Upper lobe of left lung (tissue), 6 donors: Measurements from ENCODE around the gene AFF4. TPM values are rescaled to one million over a fixed set of nuclear protein-coding genes. Genes with fewer than 3 reads are reported as not detected.
A peak's percentile ranks its signal among the peaks of the same experiment; 100 is the strongest.
"Not testable (repeated sequence)": the region's sequence is repeated elsewhere in the genome, so short reads cannot be mapped to it uniquely, and the experiment has no call there.

Experiments used
- ATAC-seq, 2 donors: fragments of 200-7000 bp; cut with Tn5 transposase; one replicate each; pipeline ENCODE4 v1.9.1; 2022; ENCODE audit warnings: mild to moderate bottlenecking in 2 of 2, moderate library complexity in 2 of 2; ENCODE audit not compliant: low FRiP score in 2 of 2
- DNase-seq, 2 donors: peaks; one replicate each; pipeline ENCODE4 v3.0.0-alpha.2; 2019 to 2020
- H3K27ac ChIP-seq, 4 donors: fragments of 200-600 bp; sonication (generic); one replicate each; pipeline ENCODE4 v1.5.1; 2016 to 2019
- H3K27me3 ChIP-seq, 4 donors: fragments of 200-600 bp; sonication (generic); one replicate each; pipeline ENCODE4 v1.5.1; 2017 to 2019
- H3K36me3 ChIP-seq, 4 donors: fragments of 200-600 bp; sonication (generic); one replicate each; pipeline ENCODE4 v1.5.1; 2016 to 2019
- H3K4me1 ChIP-seq, 4 donors: fragments of 200-600 bp; sonication (generic); one replicate each; pipeline ENCODE4 v1.5.1; 2018 to 2019
- H3K4me3 ChIP-seq, 4 donors: fragments of 200-600 bp; sonication (generic); one replicate each; pipeline ENCODE4 v1.5.1; 2017 to 2019; ENCODE audit warnings: mild to moderate bottlenecking in 2 of 4, moderate library complexity in 1 of 4
- H3K9me3 ChIP-seq, 4 donors: fragments of 200-600 bp; sonication (generic); one replicate each; pipeline ENCODE4 v1.5.1; 2018 to 2019
- EP300 ChIP-seq, 4 donors: sonication (generic); formaldehyde crosslinking; IDR thresholded peaks; one replicate each; pipeline ENCODE4 v1.5.1; 2017; ENCODE audit warnings: antibody characterized with exemption in 4 of 4, control low read depth in 2 of 4
- POLR2A ChIP-seq, 4 donors: fragments of 450-650 bp; IDR thresholded peaks; one replicate each; pipeline ENCODE4 v1.5.1; 2016 to 2017; ENCODE audit warnings: antibody characterized with exemption in 4 of 4, mild to moderate bottlenecking in 2 of 4
- POLR2AphosphoS5 ChIP-seq, 2 donors: sonication (generic); formaldehyde crosslinking; IDR thresholded peaks; one replicate each; pipeline ENCODE4 v1.5.1; 2017; ENCODE audit warnings: antibody characterized with exemption in 2 of 2
- WGBS, 2 donors: methylation state at CpG; one replicate each; pipeline ENCODE4 v1.1.5; 2017 to 2018; 5-methylcytosine and 5-hydroxymethylcytosine counted together
- total RNA-seq, 6 donors: library from RNA; depleted of rRNA in 4 of 6; stranded (reverse); fragments of >200 nt in 4 of 6; gene quantifications; one replicate each; pipeline versions ENCODE4 v1.1.0 to v1.2.1, GENCODE V29; 2016 to 2021
- TF ChIP-seq, protein P1 (sequence below), 6 experiments: fragments of 450-650 bp in 4 of 6; fragments of 200-600 bp in 2 of 6; sonication (generic) in 2 of 6; IDR thresholded peaks; one replicate each; pipeline ENCODE4 v1.5.1; 2016 to 2019; ENCODE audit warnings: antibody characterized with exemption in 6 of 6
- donor health status: DM: no; HTN: no; CAD: no; lungs with moderate emphysema.
- donor health status: DM: no; HTN: yes; CAD: no; lungs with severe emphysema.

The AFF4 gene
- total RNA-seq, 6 donors from 2014 or later, result 60.8 to 94.5 (median 72.8) TPM

DNA sequence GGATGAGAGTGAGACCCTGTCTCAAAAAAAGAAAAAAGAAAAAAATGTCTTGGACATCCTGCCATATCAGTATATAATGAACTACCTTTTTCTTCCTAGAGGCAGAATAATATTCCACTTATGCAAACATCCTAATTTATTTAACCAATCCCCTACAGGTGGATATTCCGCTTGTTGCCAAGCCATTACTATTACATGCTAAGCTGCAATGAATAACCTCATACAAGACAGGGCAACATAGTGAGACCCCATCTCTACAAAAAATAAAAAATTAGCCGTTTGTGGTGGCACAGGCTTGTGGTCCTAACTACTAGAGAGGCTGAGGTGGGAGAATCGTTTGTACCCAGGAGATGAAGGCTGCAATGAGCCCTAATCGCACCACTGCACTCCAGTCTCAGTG lies 1.7 kb upstream of the AFF4 start:
- Histone ChIP-seq H3K27me3 (no peaks in the 10 kb centered on the region), H3K36me3 (no peaks in the 10 kb centered on the region), H3K4me3 (no peak overlapping the region), H3K9me3 (no peaks in the 10 kb centered on the region), H3K4me1 (peaks cover 11 to 23% (median 21%) of the 10 kb centered on the region in 4 donors), H3K27ac (no peak overlapping the region)
- DNase-seq (no peak), ATAC-seq (no peak)
- TF ChIP-seq POLR2A (IDR thresholded peaks at IDR 0.05) (no peak), EP300 (IDR thresholded peaks at IDR 0.05) (no peak), POLR2AphosphoS5 (IDR thresholded peaks at IDR 0.05) (no peak)
- TF ChIP-seq, protein P1, sequence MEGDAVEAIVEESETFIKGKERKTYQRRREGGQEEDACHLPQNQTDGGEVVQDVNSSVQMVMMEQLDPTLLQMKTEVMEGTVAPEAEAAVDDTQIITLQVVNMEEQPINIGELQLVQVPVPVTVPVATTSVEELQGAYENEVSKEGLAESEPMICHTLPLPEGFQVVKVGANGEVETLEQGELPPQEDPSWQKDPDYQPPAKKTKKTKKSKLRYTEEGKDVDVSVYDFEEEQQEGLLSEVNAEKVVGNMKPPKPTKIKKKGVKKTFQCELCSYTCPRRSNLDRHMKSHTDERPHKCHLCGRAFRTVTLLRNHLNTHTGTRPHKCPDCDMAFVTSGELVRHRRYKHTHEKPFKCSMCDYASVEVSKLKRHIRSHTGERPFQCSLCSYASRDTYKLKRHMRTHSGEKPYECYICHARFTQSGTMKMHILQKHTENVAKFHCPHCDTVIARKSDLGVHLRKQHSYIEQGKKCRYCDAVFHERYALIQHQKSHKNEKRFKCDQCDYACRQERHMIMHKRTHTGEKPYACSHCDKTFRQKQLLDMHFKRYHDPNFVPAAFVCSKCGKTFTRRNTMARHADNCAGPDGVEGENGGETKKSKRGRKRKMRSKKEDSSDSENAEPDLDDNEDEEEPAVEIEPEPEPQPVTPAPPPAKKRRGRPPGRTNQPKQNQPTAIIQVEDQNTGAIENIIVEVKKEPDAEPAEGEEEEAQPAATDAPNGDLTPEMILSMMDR (IDR thresholded peaks at IDR 0.05), result no peak
- 93 to 98% methylated on average over 4 of the region's 4 CpGs for WGBS, 2 donors

DNA sequence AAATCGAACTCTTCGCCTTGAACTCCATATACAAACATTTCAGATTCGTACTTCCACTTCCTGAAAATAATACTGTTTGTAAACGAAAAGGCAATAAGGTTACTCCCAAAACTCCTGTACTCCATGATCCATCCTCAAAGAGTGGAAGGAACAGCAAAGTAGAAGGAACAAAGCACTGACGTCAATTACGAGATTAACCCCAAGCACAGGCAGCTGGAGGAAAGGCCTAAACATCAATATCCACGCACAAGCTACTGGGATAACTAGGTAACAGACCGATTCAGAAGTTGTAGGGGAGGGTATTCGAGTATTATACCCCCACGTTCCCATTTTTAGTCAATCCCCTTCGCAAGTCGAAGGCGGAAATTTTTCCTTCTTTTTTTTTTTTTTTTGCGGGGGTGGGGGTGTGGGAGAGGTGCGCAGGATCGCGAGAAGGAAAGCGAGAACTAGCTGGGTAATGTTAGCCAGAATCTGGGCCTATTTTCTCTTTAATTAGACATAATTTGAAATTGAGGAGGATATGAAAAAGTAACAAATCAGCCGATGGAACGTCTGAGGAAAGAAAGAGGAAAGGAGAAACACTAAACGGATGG lies 909 bp downstream of the AFF4 start:
- WGBS, 2 donors, result 0% methylated on average over 21 of the region's 21 CpGs
- ATAC-seq (peak in 1 of 2 donors; percentile 60), DNase-seq (no peak)
- no peaks in the 10 kb centered on the region for H3K36me3 ChIP-seq
- peak in 1 of 4 donors; percentile 34 for TF ChIP-seq EP300 (IDR thresholded peaks at IDR 0.05)
- peak in 1 of 2 donors; percentile 53 for TF ChIP-seq POLR2AphosphoS5 (IDR thresholded peaks at IDR 0.05)
- TF ChIP-seq POLR2A (IDR thresholded peaks at IDR 0.05), result peak in 1 of 4 donors; percentile 40
- TF ChIP-seq, protein P1 (IDR thresholded peaks at IDR 0.05), result no peak
- peaks cover 15 to 36% (median 24%) of the 10 kb centered on the region in 4 donors for H3K4me1 ChIP-seq
- H3K4me3 ChIP-seq, result peak overlapping the region; percentile 73 to 88 (median 86)
- H3K27ac ChIP-seq, result peak overlapping the region; percentile 98 to 100 (median 99)
- H3K9me3 ChIP-seq, result no peaks in the 10 kb centered on the region
- H3K27me3 ChIP-seq, result no peaks in the 10 kb centered on the region

DNA sequence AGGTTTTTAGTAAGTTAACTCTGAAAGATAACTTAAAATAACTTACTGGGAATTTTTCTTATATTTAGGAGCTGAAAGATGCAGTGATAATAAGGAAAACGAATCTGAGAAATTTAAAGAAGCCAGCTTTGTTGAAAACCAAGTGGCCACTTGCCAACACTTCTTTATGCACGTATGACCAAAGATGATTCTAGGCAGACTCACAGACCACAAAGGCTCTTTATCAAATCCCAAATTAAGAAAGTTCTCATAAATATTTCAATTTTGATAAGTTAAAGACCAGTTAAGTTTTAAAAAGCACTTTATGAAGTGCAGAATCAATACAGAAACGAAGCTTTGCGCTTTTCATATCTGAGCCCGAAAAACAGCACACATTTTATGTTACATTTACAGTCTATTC lies 1.5 kb downstream of the AFF4 start:
- Histone ChIP-seq H3K4me1 (peaks cover 15 to 42% (median 24%) of the 10 kb centered on the region in 4 donors), H3K9me3 (no peaks in the 10 kb centered on the region), H3K27me3 (no peaks in the 10 kb centered on the region), H3K27ac (peak overlapping the region; percentile 98 to 100 (median 99)), H3K4me3 (peak overlapping the region; percentile 73 to 88 (median 86)), H3K36me3 (no peaks in the 10 kb centered on the region)
- TF ChIP-seq EP300 (IDR thresholded peaks at IDR 0.05) (no peak), POLR2A (IDR thresholded peaks at IDR 0.05) (no peak), POLR2AphosphoS5 (IDR thresholded peaks at IDR 0.05) (no peak)
- TF ChIP-seq, protein P1 (IDR thresholded peaks at IDR 0.05), result no peak
- ATAC-seq (no peak), DNase-seq (no peak)
- 8 to 14% methylated on average over 5 of the region's 5 CpGs for WGBS, 2 donors

DNA sequence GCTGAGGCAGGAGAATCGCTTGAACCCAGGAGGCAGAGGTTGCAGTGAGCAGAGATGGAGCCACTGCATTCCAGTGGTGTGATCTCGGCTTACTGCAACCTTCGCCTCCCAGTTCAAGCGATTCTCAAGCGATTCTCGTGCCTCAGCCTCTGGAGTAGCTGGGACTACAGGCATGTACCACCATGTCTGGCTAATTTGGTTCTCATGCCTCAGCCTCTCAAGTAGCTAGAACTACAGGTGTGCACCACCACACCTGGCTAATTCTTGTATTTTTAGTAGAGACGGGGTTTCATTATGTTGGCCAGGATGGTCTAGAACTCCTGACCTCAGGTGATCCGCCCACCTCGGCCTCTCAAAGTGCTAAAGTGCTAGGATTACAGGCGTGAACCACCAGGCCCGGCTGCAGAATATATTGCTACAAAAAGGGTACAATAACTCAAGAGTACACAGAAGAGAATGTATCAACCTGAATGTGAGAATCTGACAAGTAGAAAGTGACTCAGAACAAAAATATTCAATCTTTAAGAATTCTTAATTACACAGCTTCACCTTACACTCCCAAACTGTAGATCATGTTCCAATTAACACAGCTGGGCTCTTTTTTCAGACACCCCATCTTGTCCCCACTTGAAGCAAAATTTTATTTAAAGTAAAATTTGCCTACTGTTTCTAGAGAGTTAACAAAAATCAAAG lies 2.2 kb downstream of the AFF4 start:
- peaks cover 15 to 42% (median 24%) of the 10 kb centered on the region in 4 donors for H3K4me1 ChIP-seq
- not testable (repeated sequence) for H3K9me3 ChIP-seq, H3K36me3 ChIP-seq, ATAC-seq, DNase-seq, H3K27me3 ChIP-seq
- peak overlapping the region in 2 of 4 donors; percentile 73 to 88 for H3K4me3 ChIP-seq
- 83 to 89% methylated on average over 11 of the region's 11 CpGs for WGBS, 2 donors
- H3K27ac ChIP-seq, result peak overlapping the region in 3 of 4 donors; percentile 99 to 100 (median 99)

DNA sequence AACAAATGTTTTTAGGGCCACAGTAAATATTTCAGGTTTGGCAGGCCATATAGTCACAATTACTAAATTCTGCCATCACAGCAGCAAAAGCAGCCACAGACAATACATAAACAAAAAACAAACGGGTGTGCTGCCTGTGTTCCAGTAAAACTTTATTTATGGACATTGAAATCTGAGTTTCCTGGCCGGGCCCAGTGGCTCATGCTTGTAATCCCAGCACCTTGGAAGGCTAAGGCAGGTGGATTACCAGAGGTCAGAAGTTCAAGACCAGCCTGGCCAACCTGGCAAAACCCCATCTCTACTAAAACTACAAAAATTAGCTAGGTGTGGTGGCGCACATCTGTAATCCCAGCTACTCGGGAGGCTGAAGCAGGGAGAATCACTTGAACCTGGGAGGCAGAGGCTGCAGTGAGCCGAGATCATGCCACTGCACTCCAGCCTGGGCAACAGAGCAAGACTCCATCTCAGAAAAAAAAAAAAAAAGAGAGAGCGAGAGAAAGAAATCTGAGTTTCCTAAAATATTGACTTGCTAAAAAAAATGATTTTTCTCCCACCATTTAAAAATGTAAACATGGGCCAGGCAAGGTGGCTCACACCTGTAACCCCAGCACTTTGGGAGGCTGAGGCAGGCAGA lies 7.2 kb downstream of the AFF4 start:
- not testable (repeated sequence) for H3K9me3 ChIP-seq, H3K27me3 ChIP-seq, ATAC-seq, H3K4me3 ChIP-seq, DNase-seq, H3K27ac ChIP-seq
- Histone ChIP-seq H3K4me1 (peaks cover 18 to 52% (median 30%) of the 10 kb centered on the region in 4 donors), H3K36me3 (peaks cover 0 to 10% (median 4%) of the 10 kb centered on the region in 4 donors)
- WGBS, 2 donors, result 83 to 84% methylated on average over 6 of the region's 6 CpGs
